ENCODE results near the gene MAP4K2. TPM values are rescaled to one million over a fixed set of nuclear protein-coding genes. Genes with fewer than 3 reads are reported as not detected.

The MAP4K2 gene
- total and polyA plus RNA-seq, 2 of the 13 experiments (the other 11 are each of a cell fraction or from before 2014, with no cell fraction given): 8.3 to 17.6 TPM

GRCh38 chr11:64796757-64797541, 6.1 kb downstream of the MAP4K2 start:
- H3K4me2 ChIP-seq (ENCODE audit: low read depth, low read length): no peak overlapping the region
- H3K4me1 ChIP-seq (ENCODE audit: insufficient read depth, low read length): peaks cover 51% of the 10 kb centered on the region
- no peaks in the 10 kb centered on the region; a peak in 1 of 5 replicates for H3K36me3 ChIP-seq (replicated peaks in 1 of 2; ENCODE audit: control insufficient read depth in 1 of 2, insufficient read depth in 2 of 2, low read length in 2 of 2)
- CTCF ChIA-PET (ENCODE audit: low intra/inter-chr PET ratio, low total read pairs): no interaction called here
- H2AFZ ChIP-seq (ENCODE audit: low read length): no peak overlapping the region
- DNase-seq (ENCODE audit: low spot score) (no peak), ATAC-seq (no peak), FAIRE-seq (no peak)
- no TSS peak for BruUV-seq (replicated peaks)
- in situ Hi-C loops (cut with HindIII; ENCODE audit: extremely low pct_ligation_motif_present, low pct_unique_long_range_greater_than_20kb): no loop called here
- no peaks in the 10 kb centered on the region for H3K9me3 ChIP-seq (ENCODE audit: low read length)
- POLR2A ChIA-PET: no interaction called here
- no peaks in the 10 kb centered on the region for H4K20me1 ChIP-seq (ENCODE audit: insufficient read depth, low read length)
- no peaks in the 10 kb centered on the region for H3K27me3 ChIP-seq (ENCODE audit: control insufficient read depth in 1 of 2, insufficient read depth in 2 of 2, low read length in 2 of 2)
- H3K27ac ChIP-seq (ENCODE audit: extremely low read length, insufficient read depth, low read length): no peak overlapping the region
- no peak overlapping the region for H3K4me3 ChIP-seq (replicated peaks in 1 of 3; ENCODE audit: insufficient read depth in 1 of 3, low read depth in 2 of 3, low read length in 3 of 3)
- 93% methylated on average over 13 of the region's 19 CpGs for WGBS (ENCODE audit: low lambda C conversion rate)
- intact Hi-C loops (cut with micrococcal nuclease; ENCODE audit: unreplicated experiment): no loop called here
- no peaks in the 10 kb centered on the region for H3K79me2 ChIP-seq (ENCODE audit: insufficient read depth, low read length)
- no peak overlapping the region for H3K9ac ChIP-seq (ENCODE audit: insufficient read depth, low read depth, low read length)
- no peak for TF ChIP-seq ARID5B (CRISPR knock-in tag; IDR thresholded peaks at IDR 0.05)
- TF ChIP-seq, protein P1, sequence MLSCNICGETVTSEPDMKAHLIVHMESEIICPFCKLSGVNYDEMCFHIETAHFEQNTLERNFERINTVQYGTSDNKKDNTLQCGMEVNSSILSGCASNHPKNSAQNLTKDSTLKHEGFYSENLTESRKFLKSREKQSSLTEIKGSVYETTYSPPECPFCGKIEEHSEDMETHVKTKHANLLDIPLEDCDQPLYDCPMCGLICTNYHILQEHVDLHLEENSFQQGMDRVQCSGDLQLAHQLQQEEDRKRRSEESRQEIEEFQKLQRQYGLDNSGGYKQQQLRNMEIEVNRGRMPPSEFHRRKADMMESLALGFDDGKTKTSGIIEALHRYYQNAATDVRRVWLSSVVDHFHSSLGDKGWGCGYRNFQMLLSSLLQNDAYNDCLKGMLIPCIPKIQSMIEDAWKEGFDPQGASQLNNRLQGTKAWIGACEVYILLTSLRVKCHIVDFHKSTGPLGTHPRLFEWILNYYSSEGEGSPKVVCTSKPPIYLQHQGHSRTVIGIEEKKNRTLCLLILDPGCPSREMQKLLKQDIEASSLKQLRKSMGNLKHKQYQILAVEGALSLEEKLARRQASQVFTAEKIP (CRISPR knock-in tag; IDR thresholded peaks at IDR 0.05; ENCODE audit: borderline replicate concordance): no peak
- TF ChIP-seq AHR (CRISPR knock-in tag; IDR thresholded peaks at IDR 0.05): no peak
- TF ChIP-seq, protein P2, sequence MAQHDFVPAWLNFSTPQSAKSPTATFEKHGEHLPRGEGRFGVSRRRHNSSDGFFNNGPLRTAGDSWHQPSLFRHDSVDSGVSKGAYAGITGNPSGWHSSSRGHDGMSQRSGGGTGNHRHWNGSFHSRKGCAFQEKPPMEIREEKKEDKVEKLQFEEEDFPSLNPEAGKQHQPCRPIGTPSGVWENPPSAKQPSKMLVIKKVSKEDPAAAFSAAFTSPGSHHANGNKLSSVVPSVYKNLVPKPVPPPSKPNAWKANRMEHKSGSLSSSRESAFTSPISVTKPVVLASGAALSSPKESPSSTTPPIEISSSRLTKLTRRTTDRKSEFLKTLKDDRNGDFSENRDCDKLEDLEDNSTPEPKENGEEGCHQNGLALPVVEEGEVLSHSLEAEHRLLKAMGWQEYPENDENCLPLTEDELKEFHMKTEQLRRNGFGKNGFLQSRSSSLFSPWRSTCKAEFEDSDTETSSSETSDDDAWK (CRISPR knock-in tag; IDR thresholded peaks at IDR 0.05): no peak
- TF ChIP-seq, protein P3, sequence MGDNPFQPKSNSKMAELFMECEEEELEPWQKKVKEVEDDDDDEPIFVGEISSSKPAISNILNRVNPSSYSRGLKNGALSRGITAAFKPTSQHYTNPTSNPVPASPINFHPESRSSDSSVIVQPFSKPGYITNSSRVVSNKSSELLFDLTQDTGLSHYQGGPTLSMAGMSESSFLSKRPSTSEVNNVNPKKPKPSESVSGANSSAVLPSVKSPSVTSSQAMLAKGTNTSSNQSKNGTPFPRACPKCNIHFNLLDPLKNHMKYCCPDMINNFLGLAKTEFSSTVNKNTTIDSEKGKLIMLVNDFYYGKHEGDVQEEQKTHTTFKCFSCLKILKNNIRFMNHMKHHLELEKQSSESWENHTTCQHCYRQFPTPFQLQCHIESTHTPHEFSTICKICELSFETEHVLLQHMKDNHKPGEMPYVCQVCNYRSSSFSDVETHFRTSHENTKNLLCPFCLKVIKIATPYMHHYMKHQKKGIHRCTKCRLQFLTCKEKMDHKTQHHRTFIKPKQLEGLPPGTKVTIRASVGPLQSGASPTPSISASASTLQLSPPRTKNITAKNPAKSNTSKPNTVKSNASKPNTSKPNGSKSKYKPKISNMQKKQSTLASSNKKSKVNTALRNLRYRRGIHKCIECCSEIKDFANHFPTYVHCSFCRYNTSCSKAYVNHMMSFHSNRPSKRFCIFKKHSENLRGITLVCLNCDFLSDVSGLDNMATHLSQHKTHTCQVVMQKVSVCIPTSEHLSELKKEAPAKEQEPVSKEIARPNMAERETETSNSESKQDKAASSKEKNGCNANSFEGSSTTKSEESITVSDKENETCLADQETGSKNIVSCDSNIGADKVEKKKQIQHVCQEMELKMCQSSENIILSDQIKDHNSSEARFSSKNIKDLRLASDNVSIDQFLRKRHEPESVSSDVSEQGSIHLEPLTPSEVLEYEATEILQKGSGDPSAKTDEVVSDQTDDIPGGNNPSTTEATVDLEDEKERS (CRISPR knock-in tag; IDR thresholded peaks at IDR 0.05): no peak
- TF ChIP-seq GATAD1 (CRISPR knock-in tag; IDR thresholded peaks at IDR 0.05): no peak
- no peak for TF ChIP-seq ZNF839 (CRISPR knock-in tag; IDR thresholded peaks at IDR 0.05; ENCODE audit: borderline replicate concordance)
- TF ChIP-seq ZNF251 (CRISPR knock-in tag; IDR thresholded peaks at IDR 0.05): no peak
- TF ChIP-seq KLF12 (CRISPR knock-in tag; IDR thresholded peaks at IDR 0.05; ENCODE audit: borderline replicate concordance): no peak
- TF ChIP-seq EED (CRISPR knock-in tag; IDR thresholded peaks at IDR 0.05): no peak
- TF ChIP-seq, protein P4, sequence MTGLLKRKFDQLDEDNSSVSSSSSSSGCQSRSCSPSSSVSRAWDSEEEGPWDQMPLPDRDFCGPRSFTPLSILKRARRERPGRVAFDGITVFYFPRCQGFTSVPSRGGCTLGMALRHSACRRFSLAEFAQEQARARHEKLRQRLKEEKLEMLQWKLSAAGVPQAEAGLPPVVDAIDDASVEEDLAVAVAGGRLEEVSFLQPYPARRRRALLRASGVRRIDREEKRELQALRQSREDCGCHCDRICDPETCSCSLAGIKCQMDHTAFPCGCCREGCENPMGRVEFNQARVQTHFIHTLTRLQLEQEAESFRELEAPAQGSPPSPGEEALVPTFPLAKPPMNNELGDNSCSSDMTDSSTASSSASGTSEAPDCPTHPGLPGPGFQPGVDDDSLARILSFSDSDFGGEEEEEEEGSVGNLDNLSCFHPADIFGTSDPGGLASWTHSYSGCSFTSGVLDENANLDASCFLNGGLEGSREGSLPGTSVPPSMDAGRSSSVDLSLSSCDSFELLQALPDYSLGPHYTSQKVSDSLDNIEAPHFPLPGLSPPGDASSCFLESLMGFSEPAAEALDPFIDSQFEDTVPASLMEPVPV (CRISPR knock-in tag; IDR thresholded peaks at IDR 0.05): no peak
